ENCODE results near the gene KRT86. TPM values are rescaled to one million over a fixed set of nuclear protein-coding genes. Genes with fewer than 3 reads are reported as not detected.

Gene KRT86
- polyA plus RNA-seq, 1 of the 3 experiments (the other 2 are of a cell fraction), result 0.56 TPM

GRCh38 chr12:52264435-52264825, 10.0 kb upstream of the KRT86 start (continued):
- TF ChIP-seq GATA2 (CRISPR knock-in tag; IDR thresholded peaks at IDR 0.05), result no peak
- no peak for TF ChIP-seq MAX (IDR thresholded peaks at IDR 0.05; ENCODE audit: low read depth)

GRCh38 chr12:52266514-52266913, 7.9 kb upstream of the KRT86 start:
- H3K79me2 ChIP-seq (ENCODE audit: insufficient read depth), result no peaks in the 10 kb centered on the region
- H3K4me1 ChIP-seq (ENCODE audit: control insufficient read depth in 1 of 2, insufficient read depth in 2 of 2, low read depth in 1 of 2, low read length in 1 of 2), result peaks cover 0 to 1% of the 10 kb centered on the region in 2 experiments; a peak in 1 of 4 replicates
- no peaks in the 10 kb centered on the region for H3F3A ChIP-seq (replicated peaks; ENCODE audit: insufficient read depth)
- no peaks in the 10 kb centered on the region for H3K9me3 ChIP-seq
- DNase-seq, result no peak
- H3K4me3 ChIP-seq (ENCODE audit: low read depth in 2 of 2, low read length in 1 of 2), result no peak overlapping the region
- TF ChIP-seq RFX5 (IDR thresholded peaks at IDR 0.05; ENCODE audit: low read length) (no peak), NFIC (IDR thresholded peaks at IDR 0.05; ENCODE audit: borderline replicate concordance) (no peak), MXI1 (IDR thresholded peaks at IDR 0.05; ENCODE audit: low read depth, low read length) (no peak), GABPA (IDR thresholded peaks at IDR 0.05; ENCODE audit: low read depth) (no peak), IRF3 (IDR thresholded peaks at IDR 0.05; ENCODE audit: low read depth, low read length) (no peak), USF2 (IDR thresholded peaks at IDR 0.05; ENCODE audit: borderline replicate concordance, low read depth, low read length) (no peak), FOSL2 (IDR thresholded peaks at IDR 0.05; ENCODE audit: borderline replicate concordance, low read depth) (no peak)
- TF ChIP-seq, protein P1, sequence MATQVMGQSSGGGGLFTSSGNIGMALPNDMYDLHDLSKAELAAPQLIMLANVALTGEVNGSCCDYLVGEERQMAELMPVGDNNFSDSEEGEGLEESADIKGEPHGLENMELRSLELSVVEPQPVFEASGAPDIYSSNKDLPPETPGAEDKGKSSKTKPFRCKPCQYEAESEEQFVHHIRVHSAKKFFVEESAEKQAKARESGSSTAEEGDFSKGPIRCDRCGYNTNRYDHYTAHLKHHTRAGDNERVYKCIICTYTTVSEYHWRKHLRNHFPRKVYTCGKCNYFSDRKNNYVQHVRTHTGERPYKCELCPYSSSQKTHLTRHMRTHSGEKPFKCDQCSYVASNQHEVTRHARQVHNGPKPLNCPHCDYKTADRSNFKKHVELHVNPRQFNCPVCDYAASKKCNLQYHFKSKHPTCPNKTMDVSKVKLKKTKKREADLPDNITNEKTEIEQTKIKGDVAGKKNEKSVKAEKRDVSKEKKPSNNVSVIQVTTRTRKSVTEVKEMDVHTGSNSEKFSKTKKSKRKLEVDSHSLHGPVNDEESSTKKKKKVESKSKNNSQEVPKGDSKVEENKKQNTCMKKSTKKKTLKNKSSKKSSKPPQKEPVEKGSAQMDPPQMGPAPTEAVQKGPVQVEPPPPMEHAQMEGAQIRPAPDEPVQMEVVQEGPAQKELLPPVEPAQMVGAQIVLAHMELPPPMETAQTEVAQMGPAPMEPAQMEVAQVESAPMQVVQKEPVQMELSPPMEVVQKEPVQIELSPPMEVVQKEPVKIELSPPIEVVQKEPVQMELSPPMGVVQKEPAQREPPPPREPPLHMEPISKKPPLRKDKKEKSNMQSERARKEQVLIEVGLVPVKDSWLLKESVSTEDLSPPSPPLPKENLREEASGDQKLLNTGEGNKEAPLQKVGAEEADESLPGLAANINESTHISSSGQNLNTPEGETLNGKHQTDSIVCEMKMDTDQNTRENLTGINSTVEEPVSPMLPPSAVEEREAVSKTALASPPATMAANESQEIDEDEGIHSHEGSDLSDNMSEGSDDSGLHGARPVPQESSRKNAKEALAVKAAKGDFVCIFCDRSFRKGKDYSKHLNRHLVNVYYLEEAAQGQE (IDR thresholded peaks at IDR 0.05; ENCODE audit: low read depth, low read length), result no peak
- TF ChIP-seq, protein P2, sequence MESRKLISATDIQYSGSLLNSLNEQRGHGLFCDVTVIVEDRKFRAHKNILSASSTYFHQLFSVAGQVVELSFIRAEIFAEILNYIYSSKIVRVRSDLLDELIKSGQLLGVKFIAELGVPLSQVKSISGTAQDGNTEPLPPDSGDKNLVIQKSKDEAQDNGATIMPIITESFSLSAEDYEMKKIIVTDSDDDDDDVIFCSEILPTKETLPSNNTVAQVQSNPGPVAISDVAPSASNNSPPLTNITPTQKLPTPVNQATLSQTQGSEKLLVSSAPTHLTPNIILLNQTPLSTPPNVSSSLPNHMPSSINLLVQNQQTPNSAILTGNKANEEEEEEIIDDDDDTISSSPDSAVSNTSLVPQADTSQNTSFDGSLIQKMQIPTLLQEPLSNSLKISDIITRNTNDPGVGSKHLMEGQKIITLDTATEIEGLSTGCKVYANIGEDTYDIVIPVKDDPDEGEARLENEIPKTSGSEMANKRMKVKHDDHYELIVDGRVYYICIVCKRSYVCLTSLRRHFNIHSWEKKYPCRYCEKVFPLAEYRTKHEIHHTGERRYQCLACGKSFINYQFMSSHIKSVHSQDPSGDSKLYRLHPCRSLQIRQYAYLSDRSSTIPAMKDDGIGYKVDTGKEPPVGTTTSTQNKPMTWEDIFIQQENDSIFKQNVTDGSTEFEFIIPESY (IDR thresholded peaks at IDR 0.05; ENCODE audit: borderline replicate concordance, low read depth), result no peak
- ChIA-PET CTCF (interaction anchor here (1.1 to 8.9 kb wide), 6 partner anchors 12 to 109 kb away, joined by 3 to 80 read pairs (median 3); partner anchors contain the start of gene KRT86), POLR2A (no interaction called here)
- H3K4me2 ChIP-seq, result no peak overlapping the region
- H3K36me3 ChIP-seq (replicated peaks in 1 of 2; ENCODE audit: control insufficient read depth in 1 of 2, insufficient read depth in 2 of 2, low read length in 1 of 2), result no peaks in the 10 kb centered on the region
- no peaks in the 10 kb centered on the region for H3K9me2 ChIP-seq
- no peak overlapping the region for H2AFZ ChIP-seq (ENCODE audit: low read depth)
- H3K27me3 ChIP-seq (ENCODE audit: insufficient read depth), result no peaks in the 10 kb centered on the region
- no peak overlapping the region for H3K9ac ChIP-seq
- 60% methylated on average over 2 of the region's 2 CpGs for WGBS (ENCODE audit: low lambda C conversion rate)
- H4K20me1 ChIP-seq (ENCODE audit: insufficient read depth), result no peaks in the 10 kb centered on the region
- no peak overlapping the region for H3K27ac ChIP-seq (ENCODE audit: low read depth in 2 of 2, low read length in 1 of 2)
